ENCODE results near the gene PTPRN2. TPM values are rescaled to one million over a fixed set of nuclear protein-coding genes. Genes with fewer than 3 reads are reported as not detected.

PTPRN2 gene
- total RNA-seq, 4 donors from 2014 or later, result 14.9 to 34.3 (median 21.3) TPM

- Histone ChIP-seq H3K27me3 (no peaks in the 10 kb centered on the region), H3K9me3 (no peaks in the 10 kb centered on the region), H3K4me1 (no peaks in the 10 kb centered on the region), H3K4me3 (no peak overlapping the region), H3K36me3 (no peaks in the 10 kb centered on the region), H3K27ac (no peak overlapping the region)
- no peak for DNase-seq
- no peak for TF ChIP-seq CTCF (IDR thresholded peaks at IDR 0.05)
- no peak for TF ChIP-seq POLR2A (IDR thresholded peaks at IDR 0.05)
These were observed 28.3 kb downstream of the PTPRN2 start for GRCh38 chr7:158559356-158559755.

GRCh38 chr7:158558816-158559215, 28.8 kb downstream of the PTPRN2 start:
- no peaks in the 10 kb centered on the region for H3K9me3 ChIP-seq
- TF ChIP-seq CTCF (IDR thresholded peaks at IDR 0.05) (no peak), POLR2A (IDR thresholded peaks at IDR 0.05) (no peak)
- H3K27me3 ChIP-seq, result no peaks in the 10 kb centered on the region

GRCh38 chr7:158557441-158557755, 30.2 kb downstream of the PTPRN2 start:
- Histone ChIP-seq H3K36me3 (no peaks in the 10 kb centered on the region), H3K9me3 (no peaks in the 10 kb centered on the region), H3K4me3 (no peak overlapping the region), H3K4me1 (no peaks in the 10 kb centered on the region), H3K27ac (no peak overlapping the region), H3K27me3 (no peaks in the 10 kb centered on the region)
- DNase-seq, result no peak
- no peak for TF ChIP-seq POLR2A (IDR thresholded peaks at IDR 0.05)
- TF ChIP-seq CTCF (IDR thresholded peaks at IDR 0.05), result no peak

More at GRCh38 chr7:158558816-158559215, 28.8 kb downstream of the PTPRN2 start:
- Histone ChIP-seq H3K4me3 (no peak overlapping the region), H3K27ac (no peak overlapping the region), H3K36me3 (no peaks in the 10 kb centered on the region), H3K4me1 (no peaks in the 10 kb centered on the region)
- DNase-seq, result no peak

- no peak overlapping the region for H3K27ac ChIP-seq
- no peak for DNase-seq
- no peaks in the 10 kb centered on the region for H3K9me3 ChIP-seq
- no peak overlapping the region for H3K4me3 ChIP-seq
- H3K36me3 ChIP-seq, result no peaks in the 10 kb centered on the region
- TF ChIP-seq CTCF (IDR thresholded peaks at IDR 0.05) (no peak), POLR2A (IDR thresholded peaks at IDR 0.05) (no peak)
- H3K4me1 ChIP-seq, result no peaks in the 10 kb centered on the region
- H3K27me3 ChIP-seq, result no peaks in the 10 kb centered on the region
These were observed 30.7 kb downstream of the PTPRN2 start for GRCh38 chr7:158556721-158557440.

- no peak for DNase-seq
- no peak overlapping the region for H3K27ac ChIP-seq
- no peaks in the 10 kb centered on the region for H3K9me3 ChIP-seq
- H3K4me1 ChIP-seq, result no peaks in the 10 kb centered on the region
- no peaks in the 10 kb centered on the region for H3K27me3 ChIP-seq
- no peak for TF ChIP-seq CTCF (IDR thresholded peaks at IDR 0.05)
- TF ChIP-seq POLR2A (IDR thresholded peaks at IDR 0.05), result no peak
- no peaks in the 10 kb centered on the region for H3K36me3 ChIP-seq
- no peak overlapping the region for H3K4me3 ChIP-seq
These were observed 32.5 kb downstream of the PTPRN2 start for GRCh38 chr7:158555034-158555520.
